GM12873 (cell line): ENCODE data around the gene ACY1.

Source experiments
- CTCF ChIP-seq: IDR thresholded peaks from 2 replicates; pipeline ENCODE4 v1.5.1; 2012; ENCODE audit warnings: low read depth, mild to moderate bottlenecking, moderate library complexity, low read length, control low read depth; ENCODE audit not compliant: insufficient read depth; ENCODE audit errors: missing control alignments

The ACY1 gene

GRCh38 chr3:51944451-51945021 is 38.8 kb upstream of the ACY1 start:
- no peak for TF ChIP-seq CTCF

DNA sequence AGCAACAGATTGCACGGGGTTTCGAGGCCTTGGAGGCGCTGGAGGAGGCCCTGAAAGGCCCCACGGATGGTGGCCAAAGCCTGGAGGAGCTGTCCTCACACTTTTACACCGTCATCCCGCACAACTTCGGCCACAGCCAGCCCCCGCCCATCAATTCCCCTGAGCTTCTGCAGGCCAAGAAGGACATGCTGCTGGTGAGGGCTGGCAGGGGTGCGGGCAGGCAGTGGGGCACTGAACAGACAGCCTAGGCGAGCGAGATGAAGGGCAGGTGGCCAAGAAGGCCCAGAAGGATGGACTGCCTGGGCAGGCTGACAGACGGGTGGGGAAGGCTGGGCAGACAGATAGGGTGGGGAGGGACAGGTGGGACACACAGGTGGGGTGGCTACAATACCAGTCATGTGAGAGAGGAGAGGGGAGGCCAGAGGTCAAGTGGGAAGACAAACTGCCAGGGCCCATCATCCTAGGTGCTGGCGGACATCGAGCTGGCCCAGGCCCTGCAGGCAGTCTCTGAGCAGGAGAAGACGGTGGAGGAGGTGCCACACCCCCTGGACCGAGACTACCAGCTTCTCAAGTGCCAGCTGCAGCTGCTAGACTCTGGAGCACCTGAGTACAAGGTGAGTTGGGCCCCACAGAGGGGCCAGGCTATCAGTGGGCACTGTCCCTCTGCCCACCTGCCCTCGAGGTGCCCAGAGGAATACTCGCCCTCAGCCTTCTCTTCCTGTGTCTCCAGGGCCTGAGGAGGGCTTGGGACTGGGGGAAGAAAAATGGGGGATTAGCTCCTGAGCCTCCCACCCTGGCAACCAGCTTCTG is 38.1 kb upstream of the ACY1 start:
- TF ChIP-seq CTCF, result no peak

DNA sequence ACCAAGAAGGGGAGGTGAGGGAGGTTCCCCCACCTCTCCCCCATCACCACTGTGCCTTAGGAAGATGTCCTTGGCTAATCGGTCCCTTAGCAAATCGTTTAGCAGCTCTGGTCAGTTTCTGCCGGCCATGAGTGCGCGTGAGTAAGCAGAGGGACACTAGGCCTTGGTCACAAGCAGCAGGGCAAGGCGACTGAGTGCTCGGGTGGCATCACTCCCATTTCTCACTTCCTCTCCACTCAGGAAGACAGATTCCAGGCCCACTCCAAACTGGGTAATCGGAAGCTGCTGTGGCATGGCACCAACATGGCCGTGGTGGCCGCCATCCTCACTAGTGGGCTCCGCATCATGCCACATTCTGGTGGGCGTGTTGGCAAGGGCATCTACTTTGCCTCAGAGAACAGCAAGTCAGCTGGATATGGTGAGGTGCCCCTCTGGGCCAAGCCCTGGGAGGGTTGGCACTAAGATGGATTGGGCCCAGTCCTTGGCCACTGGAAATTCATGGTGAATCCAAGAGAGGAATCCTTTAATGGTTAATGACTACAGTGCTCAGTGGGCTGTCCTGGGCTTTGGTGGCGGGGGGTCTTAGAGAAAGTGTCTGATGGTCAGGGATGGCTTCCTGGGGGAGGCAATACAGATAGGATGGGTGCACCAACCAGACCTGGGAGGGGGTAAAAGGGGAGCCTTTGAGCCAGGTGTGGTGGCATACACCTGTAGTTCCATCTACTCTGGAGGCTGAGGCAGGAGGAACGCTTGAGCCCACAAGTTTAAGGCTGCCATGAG is 37.2 kb upstream of the ACY1 start:
- TF ChIP-seq CTCF, result no peak

- no peak for TF ChIP-seq CTCF
These were observed 36.5 kb upstream of the ACY1 start for GRCh38 chr3:51946796-51947195.

DNA sequence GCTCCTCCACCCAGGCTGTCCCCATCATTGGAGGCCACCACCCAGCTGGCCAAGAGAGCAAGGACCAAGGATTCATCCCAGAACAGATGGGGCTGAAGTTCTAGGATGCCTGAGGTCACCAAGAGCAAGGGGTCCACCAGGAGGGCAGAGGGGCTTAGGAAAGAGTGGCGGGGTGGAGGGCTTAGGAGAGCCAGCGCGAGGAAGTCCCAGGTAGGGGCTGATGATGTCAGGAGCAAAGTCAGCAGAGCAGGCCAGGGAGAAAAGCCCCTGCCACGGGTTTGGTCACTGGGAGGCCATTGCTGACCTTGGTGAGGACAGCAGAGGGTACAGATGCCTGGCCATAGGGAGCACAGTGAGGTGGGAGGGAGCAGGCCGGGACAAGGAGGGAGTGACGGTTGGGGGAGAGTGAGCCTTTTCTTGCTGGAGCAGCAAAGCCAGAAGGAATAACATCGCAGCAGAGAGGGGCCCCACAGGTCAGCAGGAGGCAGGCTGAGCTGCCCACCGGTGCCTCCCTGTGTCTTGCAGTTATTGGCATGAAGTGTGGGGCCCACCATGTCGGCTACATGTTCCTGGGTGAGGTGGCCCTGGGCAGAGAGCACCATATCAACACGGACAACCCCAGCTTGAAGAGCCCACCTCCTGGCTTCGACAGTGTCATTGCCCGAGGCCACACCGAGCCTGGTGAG is 36.0 kb upstream of the ACY1 start:
- TF ChIP-seq CTCF, result no peak

- TF ChIP-seq CTCF, result no peak
These were observed 35.2 kb upstream of the ACY1 start for GRCh38 chr3:51948016-51948580.
